HG02870 (cell line): ENCODE data around the gene MYO5A.
A peak's percentile ranks its signal among the peaks of the same experiment; 100 is the strongest.

Experiments
- ATAC-seq: cut with Tn5 transposase; IDR thresholded peaks from one replicate; pipeline ENCODE4 v1.9.1; 2021; ENCODE audit warnings: mild to moderate bottlenecking, moderate library complexity; ENCODE audit not compliant: unreplicated experiment

MYO5A gene

GRCh38 chr15:52263563-52264282, 265.0 kb downstream of the MYO5A start:
- no peak for ATAC-seq

GRCh38 chr15:52262364-52262763, 266.3 kb downstream of the MYO5A start:
- ATAC-seq, result no peak

- ATAC-seq, result peak; percentile 98
Measured at GRCh38 chr15:52261498-52262242, 267.0 kb downstream of the MYO5A start.

- ATAC-seq, result no peak
Measured at GRCh38 chr15:52261026-52261425, 267.7 kb downstream of the MYO5A start.

GRCh38 chr15:52259503-52259902, 269.2 kb downstream of the MYO5A start:
- ATAC-seq, result no peak

- ATAC-seq, result no peak
Measured at GRCh38 chr15:52258461-52258860, 270.2 kb downstream of the MYO5A start.

GRCh38 chr15:52257734-52258062, 271.0 kb downstream of the MYO5A start:
- no peak for ATAC-seq
